Mucosa of descending colon (tissue), 3 donors: ENCODE results near the gene PKHD1. TPM values are rescaled to one million over a fixed set of nuclear protein-coding genes. Genes with fewer than 3 reads are reported as not detected.

Experiments used
- ATAC-seq: fragments of 200-7000 bp; cut with Tn5 transposase; one replicate; pipeline ENCODE4 v1.9.1; 2020; ENCODE audit warnings: mild to moderate bottlenecking, moderate library complexity
- DNase-seq, 3 donors: peaks; one replicate each; pipeline ENCODE4 v3.0.0-alpha.2; 2020
- H3K36me3 ChIP-seq: fragments of 200-600 bp; one replicate; pipeline ENCODE4 v1.8.0; 2021; ENCODE audit warnings: low read depth, mild to moderate bottlenecking
- H3K4me1 ChIP-seq: fragments of 200-600 bp; one replicate; pipeline ENCODE4 v1.8.0; 2021; ENCODE audit warnings: low read depth, mild to moderate bottlenecking
- H3K4me3 ChIP-seq: fragments of 200-600 bp; one replicate; pipeline ENCODE4 v1.8.0; 2021; ENCODE audit warnings: mild to moderate bottlenecking
- H3K9me3 ChIP-seq: fragments of 200-600 bp; one replicate; pipeline ENCODE4 v1.8.0; 2021; ENCODE audit warnings: mild to moderate bottlenecking
- CTCF ChIP-seq: fragments of 200-600 bp; IDR thresholded peaks from one replicate; pipeline ENCODE4 v1.8.0; 2022; ENCODE audit warnings: antibody characterized with exemption, mild to moderate bottlenecking
- intact Hi-C, 2 donors: fragments of 100-400 bp; cut with DNase I in 1 of 2; cut with micrococcal nuclease in 1 of 2; formaldehyde crosslinking; loops; one replicate each; pipeline versions ENCODE4 v1.11.0 to v1.11.1; 2022; cut with DNase I, micrococcal nuclease
- total RNA-seq, 3 donors: library from RNA; stranded (reverse); fragmentation: NEBNext Ultra II Directional in 2 of 3; extraction: Animal tissue kit (Norgen Biotek cat#: 25700) in 2 of 3; gene quantifications; one replicate each; pipeline versions ENCODE4 v1.2.1 to v1.2.4, GENCODE V29; 2021 to 2023
- donor health status: DM: no; HTN: no; CAD: no; lungs with moderate emphysema.
- donor health status: DM: no; HTN: no; CAD: no.
- donor health status: DM: no; HTN: yes; CAD: no.

PKHD1 gene
- total RNA-seq, 3 donors from 2014 or later = 0.12 to 0.22 (median 0.20) TPM

DNA sequence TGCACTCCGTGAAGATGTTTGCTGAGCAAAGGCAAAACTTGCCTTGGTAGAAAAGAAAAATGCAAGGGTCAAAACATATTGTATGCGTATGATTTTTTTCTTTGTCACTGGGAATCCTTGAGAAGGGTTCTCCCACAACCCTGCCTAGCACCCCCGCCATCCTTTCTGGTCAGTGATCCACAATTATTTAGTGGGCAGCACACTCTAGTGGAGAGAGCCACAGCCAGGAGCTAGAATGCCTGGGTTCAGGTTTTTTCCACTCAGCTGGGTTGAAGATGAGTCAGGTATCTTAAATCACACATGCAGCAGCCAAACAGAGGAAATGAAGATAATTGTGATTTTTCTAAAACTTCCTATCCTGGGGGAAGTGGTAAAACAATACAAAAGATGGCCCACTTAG lies 243.1 kb downstream of the PKHD1 start:
- no peaks in the 10 kb centered on the region for H3K4me1 ChIP-seq
- ATAC-seq (no peak), DNase-seq (no peak)
- TF ChIP-seq CTCF = no peak
- no peaks in the 10 kb centered on the region for H3K36me3 ChIP-seq
- intact Hi-C loops = no loop called here
- H3K4me3 ChIP-seq = no peak overlapping the region
- H3K9me3 ChIP-seq = no peaks in the 10 kb centered on the region

- H3K4me1 ChIP-seq = no peaks in the 10 kb centered on the region
- intact Hi-C loops = no loop called here
- no peak for TF ChIP-seq CTCF
- no peak overlapping the region for H3K4me3 ChIP-seq
- ATAC-seq (no peak), DNase-seq (no peak)
- no peaks in the 10 kb centered on the region for H3K36me3 ChIP-seq
- no peaks in the 10 kb centered on the region for H3K9me3 ChIP-seq
These were observed 243.9 kb downstream of the PKHD1 start for GRCh38 chr6:51843456-51844056.

DNA sequence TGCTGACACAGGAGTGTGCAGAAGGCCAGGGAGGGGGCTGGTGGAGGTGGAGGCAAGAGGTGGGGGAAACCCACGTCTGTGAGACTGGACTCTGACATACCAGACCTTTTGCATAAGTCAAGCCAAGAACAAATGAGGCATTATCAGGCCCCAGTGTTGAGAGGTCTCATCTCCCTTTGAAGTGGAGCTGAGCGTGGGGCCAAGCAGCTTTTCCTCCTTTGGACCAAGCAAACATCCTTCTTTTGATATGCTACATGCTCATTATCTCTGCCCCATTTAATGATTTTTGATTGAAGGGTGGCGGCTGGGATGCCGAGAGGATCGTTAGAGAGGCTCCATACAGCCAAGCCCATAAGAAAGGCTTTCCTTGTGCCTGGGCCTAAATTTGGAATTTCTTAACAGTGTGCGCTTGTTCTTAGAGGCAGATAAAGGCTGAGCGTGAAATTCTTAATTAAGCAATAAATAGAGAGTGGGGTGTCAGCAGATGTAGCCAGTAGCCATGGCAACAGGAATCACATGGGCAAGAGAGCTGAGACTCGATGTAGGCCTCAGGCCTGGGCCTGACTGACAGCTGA lies 244.5 kb downstream of the PKHD1 start:
- Histone ChIP-seq H3K4me3 (no peak overlapping the region), H3K4me1 (no peaks in the 10 kb centered on the region), H3K36me3 (no peaks in the 10 kb centered on the region), H3K9me3 (no peaks in the 10 kb centered on the region)
- ATAC-seq = no peak
- DNase-seq = no peak
- no peak for TF ChIP-seq CTCF
- intact Hi-C loops = no loop called here

DNA sequence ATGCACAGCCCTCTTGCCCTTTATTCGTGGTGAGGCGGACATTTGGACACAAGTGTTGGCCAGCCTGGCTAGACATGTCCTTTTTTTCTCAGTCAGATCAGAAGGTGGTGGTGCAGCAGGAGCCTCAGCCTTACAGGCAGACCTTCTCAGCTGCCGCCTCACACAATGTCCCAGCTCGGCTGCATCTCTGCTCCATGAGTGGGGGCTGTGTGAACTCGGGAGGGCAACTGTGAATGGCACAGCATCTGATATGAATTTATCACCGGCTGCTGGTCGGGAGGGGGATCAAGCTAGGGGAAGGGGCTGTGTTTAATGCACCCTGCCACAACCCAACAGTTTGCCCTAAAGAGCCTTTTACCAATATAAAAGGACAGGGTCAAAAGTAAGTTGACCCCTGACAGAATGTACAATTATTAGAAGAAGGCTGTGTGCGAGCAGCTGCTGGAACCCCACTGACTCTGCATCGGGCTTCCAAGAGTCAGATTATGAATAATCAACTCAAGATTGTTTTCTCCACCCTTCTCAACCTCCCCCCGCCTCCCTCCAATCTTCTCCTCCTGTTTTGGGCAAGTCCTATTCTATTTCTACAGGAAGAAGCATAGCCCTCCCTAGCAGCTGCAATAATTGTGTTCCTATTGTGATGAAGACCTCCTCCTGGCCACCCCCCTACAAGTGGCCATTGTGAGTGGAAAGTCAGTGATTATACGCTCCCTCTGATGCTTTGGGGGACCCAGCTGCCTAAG lies 245.2 kb downstream of the PKHD1 start:
- ATAC-seq (no peak), DNase-seq (no peak)
- no peak overlapping the region for H3K4me3 ChIP-seq
- TF ChIP-seq CTCF = no peak
- no peaks in the 10 kb centered on the region for H3K36me3 ChIP-seq
- intact Hi-C loops = no loop called here
- H3K9me3 ChIP-seq = no peaks in the 10 kb centered on the region
- no peaks in the 10 kb centered on the region for H3K4me1 ChIP-seq

DNA sequence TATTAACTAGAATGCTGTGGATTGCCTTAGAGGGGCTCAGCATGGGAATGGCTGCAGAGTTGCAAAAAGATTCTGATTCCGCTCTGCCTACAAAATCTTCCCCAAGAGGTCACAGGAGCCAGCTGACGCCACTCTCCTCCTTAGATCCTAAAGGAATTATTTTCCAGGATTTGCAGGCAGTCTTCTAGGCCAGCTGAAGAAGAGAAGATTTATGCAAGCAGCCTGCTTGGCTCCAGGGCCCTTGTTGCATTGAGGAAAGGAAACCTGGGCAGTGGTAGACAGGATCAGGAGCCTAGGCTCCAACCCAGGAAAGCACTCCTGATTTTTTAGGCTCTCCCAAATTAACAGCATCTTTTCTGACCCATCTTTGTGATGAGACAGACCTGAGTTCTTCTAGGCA lies 245.8 kb downstream of the PKHD1 start:
- no peaks in the 10 kb centered on the region for H3K4me1 ChIP-seq
- no peak for TF ChIP-seq CTCF
- no peak overlapping the region for H3K4me3 ChIP-seq
- no peaks in the 10 kb centered on the region for H3K9me3 ChIP-seq
- intact Hi-C loops = no loop called here
- no peak for ATAC-seq
- no peaks in the 10 kb centered on the region for H3K36me3 ChIP-seq
- DNase-seq = no peak
